Fibroblast of lung (primary cell): ENCODE measurements around the gene HSPA6.
"Not testable (repeated sequence)": the region's sequence is repeated elsewhere in the genome, so short reads cannot be mapped to it uniquely, and the experiment has no call there.

Source experiments
- EZH2 ChIP-seq: IDR thresholded peaks from 2 replicates; pipeline ENCODE4 v1.5.1; 2012; ENCODE audit warnings: low read length, control low read depth, mild to moderate bottlenecking; ENCODE audit errors: missing control alignments
- TF ChIP-seq, protein P1 (sequence below), 2 donors: IDR thresholded peaks in 1 of 2; conservative IDR thresholded peaks in 1 of 2; 1 replicate in 1 of 2; 2 replicates in 1 of 2; pipeline ENCODE4 v1.5.1; 2011 to 2012; ENCODE audit warnings: low read length in 2 of 2, control low read depth in 1 of 2, inconsistent platforms in 1 of 2, low read depth in 1 of 2, mild to moderate bottlenecking in 1 of 2

- TF ChIP-seq, protein P1, sequence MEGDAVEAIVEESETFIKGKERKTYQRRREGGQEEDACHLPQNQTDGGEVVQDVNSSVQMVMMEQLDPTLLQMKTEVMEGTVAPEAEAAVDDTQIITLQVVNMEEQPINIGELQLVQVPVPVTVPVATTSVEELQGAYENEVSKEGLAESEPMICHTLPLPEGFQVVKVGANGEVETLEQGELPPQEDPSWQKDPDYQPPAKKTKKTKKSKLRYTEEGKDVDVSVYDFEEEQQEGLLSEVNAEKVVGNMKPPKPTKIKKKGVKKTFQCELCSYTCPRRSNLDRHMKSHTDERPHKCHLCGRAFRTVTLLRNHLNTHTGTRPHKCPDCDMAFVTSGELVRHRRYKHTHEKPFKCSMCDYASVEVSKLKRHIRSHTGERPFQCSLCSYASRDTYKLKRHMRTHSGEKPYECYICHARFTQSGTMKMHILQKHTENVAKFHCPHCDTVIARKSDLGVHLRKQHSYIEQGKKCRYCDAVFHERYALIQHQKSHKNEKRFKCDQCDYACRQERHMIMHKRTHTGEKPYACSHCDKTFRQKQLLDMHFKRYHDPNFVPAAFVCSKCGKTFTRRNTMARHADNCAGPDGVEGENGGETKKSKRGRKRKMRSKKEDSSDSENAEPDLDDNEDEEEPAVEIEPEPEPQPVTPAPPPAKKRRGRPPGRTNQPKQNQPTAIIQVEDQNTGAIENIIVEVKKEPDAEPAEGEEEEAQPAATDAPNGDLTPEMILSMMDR (conservative IDR thresholded peaks at IDR 0.05 in 1 of 2, IDR thresholded peaks at IDR 0.05 in 1 of 2; ENCODE audit: low read depth in 1 of 2, low read length in 2 of 2), result not testable (repeated sequence)
- TF ChIP-seq EZH2, result not testable (repeated sequence)
Observed at GRCh38 chr1:161530671-161531641, 6.6 kb downstream of the HSPA6 start.
